ENCODE measurements around the gene HYAL1.

HYAL1 gene

GRCh38 chr3:50258029-50258680, 45.2 kb downstream of the HYAL1 start:
- no peak for DNase-seq

- DNase-seq, result peak; percentile 69
Observed at GRCh38 chr3:50256978-50257890, 46.1 kb downstream of the HYAL1 start.

GRCh38 chr3:50255251-50255615, 48.1 kb downstream of the HYAL1 start:
- DNase-seq, result no peak

GRCh38 chr3:50254577-50255250, 48.7 kb downstream of the HYAL1 start:
- no peak for DNase-seq

- DNase-seq, result no peak
Observed at GRCh38 chr3:50251220-50251619, 52.2 kb downstream of the HYAL1 start.

GRCh38 chr3:50250514-50250913, 52.9 kb downstream of the HYAL1 start:
- no peak for DNase-seq
